Endothelial cell of umbilical vein (primary cell): Measurements from ENCODE around the gene LARGE1. TPM values are rescaled to one million over a fixed set of nuclear protein-coding genes. Genes with fewer than 3 reads are reported as not detected.

Experiments
- BruUV-seq: library from RNA; stranded (reverse); fragments of 400-500 nt; replicated peaks from 2 replicates; lab custom pipeline; 2021; lab: Mats Ljungman, UMichigan
- CTCF ChIA-PET: fragments of 300-600, 350-600 bp; sonication (Branson Sonifier 250); formaldehyde crosslinking; loops from one replicate; lab custom pipeline; 2021; ENCODE audit warnings: antibody characterized with exemption, inconsistent platforms; lab: Charles Lee
- POLR2A ChIA-PET: fragments of 300-600, 350-600 bp; sonication (Branson Sonifier 250); formaldehyde crosslinking; loops from one replicate; lab custom pipeline; 2021; ENCODE audit warnings: antibody characterized with exemption, inconsistent platforms; lab: Charles Lee
- DNase-seq: peaks from one replicate; pipeline ENCODE4 v3.0.0-alpha.2; 2011; ENCODE audit warnings: low read depth, low spot score
- FAIRE-seq: peaks from 2 replicates; lab custom pipeline; 2011; peaks lifted over from hg19 to GRCh38; lab: Jason Lieb, UNC
- H2AFZ ChIP-seq: 2 replicates; pipeline ENCODE4 v1.6.0; 2012; ENCODE audit warnings: low read depth, low read length, control low read depth, inconsistent platforms
- H3K27ac ChIP-seq: 2 replicates; pipeline ENCODE4 v1.5.1; 2011; ENCODE audit warnings: low read depth, mild to moderate bottlenecking, control low read depth, low read length, moderate library complexity; ENCODE audit not compliant: insufficient read depth
- H3K27me3 ChIP-seq, 2 experiments: 2 replicates each; pipeline versions ENCODE4 v1.6.0 to v1.6.1; 2011; ENCODE audit warnings: low read length in 2 of 2, mixed read lengths in 1 of 2; ENCODE audit not compliant: control insufficient read depth in 2 of 2, insufficient read depth in 2 of 2
- H3K36me3 ChIP-seq, 2 experiments: 2 replicates in 1 of 2; 3 replicates in 1 of 2; pipeline ENCODE4 v1.5.1; 2011; ENCODE audit warnings: low read length in 2 of 2, mild to moderate bottlenecking in 1 of 2, moderate library complexity in 1 of 2; ENCODE audit not compliant: control insufficient read depth in 2 of 2, insufficient read depth in 2 of 2; ENCODE audit errors: extremely low read depth in 1 of 2
- H3K4me1 ChIP-seq: 3 replicates; pipeline ENCODE4 v1.5.1; 2011; ENCODE audit warnings: mild to moderate bottlenecking, low read length; ENCODE audit not compliant: control insufficient read depth, insufficient read depth; ENCODE audit errors: extremely low read depth
- H3K4me2 ChIP-seq: 2 replicates; pipeline ENCODE4 v1.6.1; 2011; ENCODE audit warnings: low read length, control low read depth, mixed read lengths; ENCODE audit not compliant: insufficient read depth
- H3K4me3 ChIP-seq, 3 experiments: fragments of 200-600 bp in 1 of 3; sonication (generic), shearing (Covaris generic) in 1 of 3; replicated peaks in 1 of 3; 2 replicates each; pipeline ENCODE4 v1.5.1; 2011 to 2016; ENCODE audit warnings: control low read depth in 3 of 3, low read length in 3 of 3, mild to moderate bottlenecking in 2 of 3, inconsistent platforms in 1 of 3, low read depth in 1 of 3, moderate library complexity in 1 of 3; ENCODE audit not compliant: insufficient read depth in 1 of 3
- H3K79me2 ChIP-seq: 2 replicates; pipeline ENCODE4 v1.6.0; 2012; ENCODE audit warnings: low read length, inconsistent platforms; ENCODE audit not compliant: control insufficient read depth, insufficient read depth
- H3K9ac ChIP-seq: replicated peaks from 2 replicates; pipeline ENCODE3; 2011; ENCODE audit warnings: low read length, control low read depth; ENCODE audit not compliant: insufficient read depth; ENCODE audit errors: extremely low read depth
- H3K9me1 ChIP-seq: replicated peaks from 3 replicates; pipeline ENCODE4 v1.6.0; 2011; ENCODE audit warnings: mild to moderate bottlenecking, low read length; ENCODE audit not compliant: control insufficient read depth, insufficient read depth; ENCODE audit errors: extremely low read depth
- H3K9me3 ChIP-seq: replicated peaks from 2 replicates; pipeline ENCODE4 v1.5.1; 2012; ENCODE audit warnings: low read length, inconsistent platforms; ENCODE audit not compliant: control insufficient read depth, insufficient read depth
- H4K20me1 ChIP-seq: replicated peaks from 2 replicates; pipeline ENCODE3; 2011; ENCODE audit warnings: mild to moderate bottlenecking, low read length; ENCODE audit not compliant: control insufficient read depth, insufficient read depth; ENCODE audit errors: extremely low read depth
- CTCF ChIP-seq, 2 donors: IDR thresholded peaks; 1 replicate in 1 of 2; 2 replicates in 1 of 2; pipeline ENCODE4 v1.5.1; 2011; ENCODE audit warnings: low read length in 2 of 2, mild to moderate bottlenecking in 2 of 2, moderate library complexity in 2 of 2, control low read depth in 1 of 2, inconsistent platforms in 1 of 2, low read depth in 1 of 2; ENCODE audit not compliant: insufficient read depth in 1 of 2; ENCODE audit errors: extremely low read depth in 1 of 2
- EZH2 ChIP-seq: IDR thresholded peaks from 2 replicates; pipeline ENCODE4 v1.6.1; 2012; ENCODE audit warnings: borderline replicate concordance, low read depth, mild to moderate bottlenecking, moderate library complexity, low read length, inconsistent platforms; ENCODE audit not compliant: severe bottlenecking
- FOS ChIP-seq: IDR thresholded peaks from 2 replicates; pipeline ENCODE4 v1.6.1; 2011; ENCODE audit warnings: mild to moderate bottlenecking, low read length, moderate library complexity, borderline replicate concordance; ENCODE audit not compliant: insufficient read depth
- GATA2 ChIP-seq: IDR thresholded peaks from 2 replicates; pipeline ENCODE4 v1.7.0; 2011; ENCODE audit warnings: low read depth, mild to moderate bottlenecking, moderate library complexity, mixed read lengths, low read length; ENCODE audit not compliant: insufficient read length, insufficient read depth
- JUN ChIP-seq: IDR thresholded peaks from 2 replicates; pipeline ENCODE4 v1.6.1; 2011; ENCODE audit warnings: borderline replicate concordance, low read depth; ENCODE audit not compliant: insufficient read length, insufficient read depth
- MAX ChIP-seq: IDR thresholded peaks from 2 replicates; pipeline ENCODE4 v1.6.1; 2011; ENCODE audit not compliant: insufficient read depth, insufficient read length
- MYC ChIP-seq: IDR thresholded peaks from one replicate; pipeline ENCODE4 v1.6.1; 2011; ENCODE audit warnings: mild to moderate bottlenecking, low read depth, low read length
- POLR2A ChIP-seq: IDR thresholded peaks from 2 replicates; pipeline ENCODE4 v1.6.1; 2012; ENCODE audit warnings: low read depth, mild to moderate bottlenecking, control low read depth, low read length
- POLR2AphosphoS5 ChIP-seq: IDR thresholded peaks from 2 replicates; pipeline ENCODE4 v1.6.1; 2012; ENCODE audit warnings: low read depth, mild to moderate bottlenecking, control low read depth, low read length, moderate library complexity; ENCODE audit not compliant: insufficient read depth
- dilution Hi-C: fragments of 300-500 bp; cut with MboI; formaldehyde crosslinking; loops from one replicate; pipeline ENCODE4 v1.15.0; 2019; ENCODE audit warnings: low sequenced_read_pairs; ENCODE audit not compliant: extremely low pct_ligation_motif_present
- intact Hi-C: fragments of 100-400 bp; cut with micrococcal nuclease; formaldehyde crosslinking; loops from one replicate; pipeline ENCODE4 v1.10.0; 2022
- polyA plus RNA-seq, 4 experiments: library from polyadenylated mRNA; depleted of rRNA in 3 of 4; stranded (reverse) in 3 of 4; unstranded in 1 of 4; fragments of >200 nt; gene quantifications; 2 replicates each; pipeline versions ENCODE4 v1.2.1 to v1.2.3, GENCODE V29; 2011 to 2012; ENCODE audit warnings: missing spikeins in 1 of 4
- total RNA-seq: library from RNA; stranded (reverse); gene quantifications from 2 replicates; pipeline ENCODE4 v1.2.3, GENCODE V29; 2021

Gene LARGE1
- total and polyA plus RNA-seq, 2 donors (not counting 3 experiments of a cell fraction or from before 2014, with no cell fraction given), result 0.95 to 4.4 TPM

- H3K9me1 ChIP-seq, result no peaks in the 10 kb centered on the region
- H3K27ac ChIP-seq, result no peak overlapping the region
- H3K79me2 ChIP-seq, result no peaks in the 10 kb centered on the region
- no peaks in the 10 kb centered on the region for H4K20me1 ChIP-seq
- H3K27me3 ChIP-seq, result no peaks in the 10 kb centered on the region
- CTCF ChIA-PET, result no interaction called here
- POLR2A ChIA-PET, result no interaction called here
- no peak overlapping the region for H3K9ac ChIP-seq
- BruUV-seq, result no TSS peak
- TF ChIP-seq MAX (no peak), CTCF (IDR thresholded peaks at IDR 0.05; ENCODE audit: extremely low read depth in 1 of 2, insufficient read depth in 1 of 2, low read depth in 1 of 2, low read length in 2 of 2) (no peak), JUN (no peak), GATA2 (no peak), FOS (no peak), POLR2A (no peak), MYC (no peak), POLR2AphosphoS5 (no peak), EZH2 (no peak)
- FAIRE-seq (no peak), DNase-seq (no peak)
- H3K4me2 ChIP-seq, result no peak overlapping the region
- H2AFZ ChIP-seq, result no peak overlapping the region
- no peak overlapping the region for H3K4me3 ChIP-seq
- intact Hi-C loops, result loop anchor here (10.0 kb wide), 1 partner anchor 125 kb away; no protein-coding TSS in a partner anchor
- dilution Hi-C loops, result no loop called here
- H3K36me3 ChIP-seq, result no peaks in the 10 kb centered on the region
- H3K4me1 ChIP-seq, result no peaks in the 10 kb centered on the region
- H3K9me3 ChIP-seq, result peaks cover 4% of the 10 kb centered on the region
Measured at GRCh38 chr22:33539202-33539901, 380.9 kb downstream of the LARGE1 start.
